ENCODE data around the gene EDC4.

GRCh38 chr16:67845291-67846062 is 27.4 kb upstream of the EDC4 start:
- no peak for TF ChIP-seq SAP30 (IDR thresholded peaks at IDR 0.05; ENCODE audit: insufficient read depth, insufficient replicate concordance, low read length)
- no peak for TF ChIP-seq TCF12 (IDR thresholded peaks at IDR 0.05; ENCODE audit: low read depth, low read length)
- no peak for TF ChIP-seq CTCF (IDR thresholded peaks at IDR 0.05; ENCODE audit: control extremely low read depth in 1 of 3, insufficient read depth in 1 of 3, low read depth in 1 of 3, low read length in 3 of 3)
- TF ChIP-seq EZH2 (IDR thresholded peaks at IDR 0.05; ENCODE audit: low read depth, low read length, severe bottlenecking): no peak
- TF ChIP-seq POLR2AphosphoS5 (IDR thresholded peaks at IDR 0.05; ENCODE audit: low read depth, low read length): no peak
- TF ChIP-seq RFX5 (IDR thresholded peaks at IDR 0.05; ENCODE audit: borderline replicate concordance, low read depth, low read length): no peak
- TF ChIP-seq CEBPB (IDR thresholded peaks at IDR 0.05; ENCODE audit: low read depth, low read length): no peak
- no peak for TF ChIP-seq RAD21 (IDR thresholded peaks at IDR 0.05 in 1 of 2, conservative IDR thresholded peaks at IDR 0.05 in 1 of 2; ENCODE audit: low read depth in 2 of 2, low read length in 2 of 2)

Data from H1 (cell line).